Transverse colon (tissue), 4 donors: ENCODE data around the gene NOXO1. TPM values are rescaled to one million over a fixed set of nuclear protein-coding genes. Genes with fewer than 3 reads are reported as not detected.
A peak's percentile ranks its signal among the peaks of the same experiment; 100 is the strongest.
"Not testable (repeated sequence)": the region's sequence is repeated elsewhere in the genome, so short reads cannot be mapped to it uniquely, and the experiment has no call there.

Source experiments
- DNase-seq: peaks from one replicate; pipeline ENCODE4 v3.0.0-alpha.2; 2019
- H3K27ac ChIP-seq, 4 donors: fragments of 200-600 bp; sonication (generic); 2 replicates each; pipeline ENCODE4 v1.5.1; 2016 to 2018; ENCODE audit warnings: inconsistent platforms in 4 of 4
- H3K27me3 ChIP-seq: fragments of 200-600 bp; sonication (generic); 2 replicates; pipeline ENCODE4 v1.5.1; 2017; ENCODE audit warnings: inconsistent platforms
- H3K36me3 ChIP-seq, 4 donors: fragments of 200-600 bp; sonication (generic); 2 replicates each; pipeline ENCODE4 v1.5.1; 2017 to 2019; ENCODE audit warnings: inconsistent platforms in 4 of 4
- H3K4me1 ChIP-seq, 4 donors: fragments of 200-600 bp; sonication (generic); 2 replicates each; pipeline ENCODE4 v1.5.1; 2017 to 2020; ENCODE audit warnings: inconsistent platforms in 4 of 4
- H3K4me3 ChIP-seq, 4 donors: fragments of 200-600 bp; sonication (generic); 1 replicate in 1 of 4; 2 replicates in 3 of 4; pipeline versions ENCODE4 v1.5.1 to v1.6.1; 2017 to 2019; ENCODE audit warnings: inconsistent platforms in 4 of 4
- H3K9me3 ChIP-seq, 2 donors: fragments of 200-600 bp; sonication (generic); 2 replicates each; pipeline ENCODE4 v1.5.1; 2017 to 2019; ENCODE audit warnings: inconsistent platforms in 2 of 2
- CTCF ChIP-seq, 5 experiments: fragments of 200-600 bp in 3 of 5; fragments of 450-650 bp in 2 of 5; sonication (generic) in 3 of 5; IDR thresholded peaks; 1 replicate in 2 of 5; 2 replicates in 3 of 5; pipeline ENCODE4 v1.5.1; 2016 to 2017; ENCODE audit warnings: antibody characterized with exemption in 5 of 5, inconsistent platforms in 3 of 5, mild to moderate bottlenecking in 2 of 5, moderate library complexity in 1 of 5
- EP300 ChIP-seq: sonication (generic); formaldehyde crosslinking; IDR thresholded peaks from one replicate; pipeline ENCODE4 v1.6.1; 2017; ENCODE audit warnings: antibody characterized with exemption, low read depth
- POLR2A ChIP-seq: fragments of 450-650 bp; IDR thresholded peaks from one replicate; pipeline ENCODE4 v1.6.1; 2016; ENCODE audit warnings: antibody characterized with exemption, mild to moderate bottlenecking, moderate library complexity
- POLR2AphosphoS5 ChIP-seq, 3 donors: sonication (generic); formaldehyde crosslinking; IDR thresholded peaks; one replicate each; pipeline ENCODE4 v1.6.1; 2016; ENCODE audit warnings: antibody characterized with exemption in 3 of 3
- WGBS, 2 donors: methylation state at CpG; one replicate each; pipeline ENCODE4 v1.1.5; 2018; ENCODE audit warnings: low coverage in 1 of 2; 5-methylcytosine and 5-hydroxymethylcytosine counted together
- in situ Hi-C, 4 donors: fragments of 200-750 bp; cut with MboI; loops; one replicate each; pipeline versions ENCODE4 v1.15.0 to v1.15.1; 2017; ENCODE audit warnings: low sequenced_read_pairs in 3 of 4, low pct_ligation_motif_present in 1 of 4, low pct_unique_long_range_greater_than_20kb in 1 of 4
- intact Hi-C: fragments of 100-400 bp; cut with DNase I; formaldehyde crosslinking; loops from one replicate; pipeline ENCODE4 v1.15.1; 2023; ENCODE audit warnings: low total_unique reads
- total RNA-seq, 4 donors: library from RNA; depleted of rRNA; stranded (reverse); fragments of >200 nt; gene quantifications; one replicate each; pipeline ENCODE4 v1.1.0, GENCODE V29; 2016

The NOXO1 gene
- total RNA-seq, 4 donors from 2014 or later = 4.2 to 29.8 (median 19.4) TPM

- TF ChIP-seq POLR2AphosphoS5 (IDR thresholded peaks at IDR 0.05) (no peak), EP300 (no peak), POLR2A (no peak), CTCF (IDR thresholded peaks at IDR 0.05) (no peak)
- Histone ChIP-seq H3K9me3 (no peaks in the 10 kb centered on the region), H3K27ac (peak overlapping the region; percentile 72 to 80 (median 76)), H3K4me1 (peaks cover 6 to 31% (median 25%) of the 10 kb centered on the region in 4 donors), H3K4me3 (no peak overlapping the region), H3K36me3 (no peaks in the 10 kb centered on the region), H3K27me3 (peaks cover 26% of the 10 kb centered on the region)
- intact Hi-C loops (no loop called here), in situ Hi-C loops (loop anchor here in 2 of 4 donors (10.0 to 25.0 kb wide), 2 partner anchors 121 to 129 kb away; partner anchors contain the start of genes RAB26 (in 2 of the 2) and PKD1 (in 1 of the 2))
- 57 to 66% methylated on average over 3 to 7 of the region's 7 CpGs for WGBS, 2 donors
- no peak for DNase-seq
These were observed 34.6 kb upstream of the NOXO1 start for GRCh38 chr16:2015947-2016208.

- peak overlapping the region; percentile 72 to 80 (median 76) for H3K27ac ChIP-seq
- H3K4me3 ChIP-seq = no peak overlapping the region
- intact Hi-C loops (no loop called here), in situ Hi-C loops (loop anchor here in 2 of 4 donors (10.0 to 25.0 kb wide), 2 partner anchors 122 to 129 kb away; partner anchors contain the start of genes RAB26 (in 2 of the 2) and PKD1 (in 1 of the 2))
- peaks cover 9 to 31% (median 26%) of the 10 kb centered on the region in 4 donors for H3K4me1 ChIP-seq
- H3K27me3 ChIP-seq = peaks cover 21% of the 10 kb centered on the region
- TF ChIP-seq POLR2AphosphoS5 (IDR thresholded peaks at IDR 0.05) (peak; percentile 39 to 54 (median 52)), EP300 (no peak), CTCF (IDR thresholded peaks at IDR 0.05) (no peak), POLR2A (peak; percentile 63)
- no peaks in the 10 kb centered on the region for H3K36me3 ChIP-seq
- 60 to 63% methylated on average over 11 to 24 of the region's 24 CpGs for WGBS, 2 donors
- DNase-seq = peak; percentile 79
- H3K9me3 ChIP-seq = no peaks in the 10 kb centered on the region
These were observed 34.1 kb upstream of the NOXO1 start for GRCh38 chr16:2015117-2015946.

- H3K36me3 ChIP-seq = no peaks in the 10 kb centered on the region
- H3K4me1 ChIP-seq = peaks cover 9 to 29% (median 25%) of the 10 kb centered on the region in 4 donors
- no peak for DNase-seq
- no peaks in the 10 kb centered on the region for H3K9me3 ChIP-seq
- 87 to 100% methylated on average over 2 to 15 of the region's 15 CpGs for WGBS, 2 donors
- peaks cover 3% of the 10 kb centered on the region for H3K27me3 ChIP-seq
- in situ Hi-C loops = loop anchor here in 2 of 4 donors (10.0 to 25.0 kb wide), 2 partner anchors 124 to 131 kb away; partner anchors contain the start of genes RAB26 (in 2 of the 2) and PKD1 (in 1 of the 2)
- H3K27ac ChIP-seq = no peak overlapping the region
- H3K4me3 ChIP-seq = no peak overlapping the region
- intact Hi-C loops = no loop called here
- TF ChIP-seq POLR2A (no peak), POLR2AphosphoS5 (IDR thresholded peaks at IDR 0.05) (no peak), CTCF (IDR thresholded peaks at IDR 0.05) (no peak)
These were observed 32.3 kb upstream of the NOXO1 start for GRCh38 chr16:2013527-2013926.

GRCh38 chr16:2011726-2012125 is 30.5 kb upstream of the NOXO1 start:
- DNase-seq, intact Hi-C loops, H3K36me3 ChIP-seq, H3K27me3 ChIP-seq, H3K4me3 ChIP-seq, H3K9me3 ChIP-seq, H3K27ac ChIP-seq: not testable (repeated sequence)
- in situ Hi-C loops = loop anchor here in 2 of 4 donors (10.0 to 25.0 kb wide), 2 partner anchors 126 to 133 kb away; partner anchors contain the start of genes RAB26 (in 2 of the 2) and PKD1 (in 1 of the 2)
- WGBS, 2 donors = 81 to 82% methylated on average over 8 to 9 of the region's 9 CpGs
- H3K4me1 ChIP-seq = peaks cover 24 to 47% (median 41%) of the 10 kb centered on the region in 4 donors
